Measurements from ENCODE around the gene ZDHHC11.
A peak's percentile ranks its signal among the peaks of the same experiment; 100 is the strongest.

DNA sequence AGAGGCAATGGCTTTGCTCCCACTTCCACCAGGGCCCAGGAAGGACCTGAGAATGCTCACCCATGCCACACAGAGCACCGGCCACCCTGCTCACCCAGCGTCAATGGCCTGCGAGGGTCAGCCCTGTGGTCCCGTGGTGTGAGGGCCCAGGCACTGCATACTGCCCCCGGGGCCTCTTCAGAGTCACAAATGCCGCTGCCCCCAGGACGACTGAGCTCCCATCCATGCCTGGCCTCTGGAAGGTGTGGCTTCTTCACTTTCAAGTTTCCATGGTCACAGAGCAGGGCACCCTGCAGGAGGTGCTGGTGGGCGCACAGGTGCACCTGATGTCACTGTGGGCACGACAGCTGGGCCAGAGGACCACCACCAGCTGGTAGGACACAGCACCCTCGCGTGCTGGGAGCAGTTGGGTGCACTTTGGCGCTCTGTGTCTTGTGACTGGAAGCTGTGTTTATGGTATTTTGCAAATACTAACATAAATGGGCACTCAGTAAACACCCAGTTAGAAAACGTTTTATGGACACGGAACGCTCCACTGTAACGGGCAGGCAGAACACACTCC lies 12.5 kb upstream of the ZDHHC11 start:
- TF ChIP-seq, protein P1, sequence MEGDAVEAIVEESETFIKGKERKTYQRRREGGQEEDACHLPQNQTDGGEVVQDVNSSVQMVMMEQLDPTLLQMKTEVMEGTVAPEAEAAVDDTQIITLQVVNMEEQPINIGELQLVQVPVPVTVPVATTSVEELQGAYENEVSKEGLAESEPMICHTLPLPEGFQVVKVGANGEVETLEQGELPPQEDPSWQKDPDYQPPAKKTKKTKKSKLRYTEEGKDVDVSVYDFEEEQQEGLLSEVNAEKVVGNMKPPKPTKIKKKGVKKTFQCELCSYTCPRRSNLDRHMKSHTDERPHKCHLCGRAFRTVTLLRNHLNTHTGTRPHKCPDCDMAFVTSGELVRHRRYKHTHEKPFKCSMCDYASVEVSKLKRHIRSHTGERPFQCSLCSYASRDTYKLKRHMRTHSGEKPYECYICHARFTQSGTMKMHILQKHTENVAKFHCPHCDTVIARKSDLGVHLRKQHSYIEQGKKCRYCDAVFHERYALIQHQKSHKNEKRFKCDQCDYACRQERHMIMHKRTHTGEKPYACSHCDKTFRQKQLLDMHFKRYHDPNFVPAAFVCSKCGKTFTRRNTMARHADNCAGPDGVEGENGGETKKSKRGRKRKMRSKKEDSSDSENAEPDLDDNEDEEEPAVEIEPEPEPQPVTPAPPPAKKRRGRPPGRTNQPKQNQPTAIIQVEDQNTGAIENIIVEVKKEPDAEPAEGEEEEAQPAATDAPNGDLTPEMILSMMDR (conservative IDR thresholded peaks at IDR 0.05; ENCODE audit: low read depth, low read length), result 0 out of 2 replicates have a peak, but pooled peaks have one; percentile 10
- no peak for TF ChIP-seq EZH2phosphoT487 (IDR thresholded peaks at IDR 0.05; ENCODE audit: borderline replicate concordance, low read length)
